ENCODE results near the gene SH3YL1. TPM values are rescaled to one million over a fixed set of nuclear protein-coding genes. Genes with fewer than 3 reads are reported as not detected.
"Not testable (repeated sequence)": the region's sequence is repeated elsewhere in the genome, so short reads cannot be mapped to it uniquely, and the experiment has no call there.

Gene SH3YL1
- total RNA-seq, 2 experiments from 2014 or later = 19.6 to 21.0 TPM

GRCh38 chr2:172120-172519 is 91.7 kb downstream of the SH3YL1 start:
- H3K36me3 Mint-ChIP-seq (ENCODE audit: low read depth); H3K27ac Mint-ChIP-seq; DNase-seq; POLR2A ChIA-PET; H3K9me3 Mint-ChIP-seq; H3K4me3 Mint-ChIP-seq; CTCF ChIA-PET: not testable (repeated sequence)
- peaks cover 22% of the 10 kb centered on the region for H3K4me1 Mint-ChIP-seq
- H3K27me3 Mint-ChIP-seq = peaks cover 11% of the 10 kb centered on the region

GRCh38 chr2:169741-170140 is 94.1 kb downstream of the SH3YL1 start:
- Mint-ChIP-seq H3K9me3 (peaks cover 3% of the 10 kb centered on the region), H3K27ac (no peak overlapping the region), H3K4me1 (no peaks in the 10 kb centered on the region), H3K36me3 (ENCODE audit: low read depth) (no peaks in the 10 kb centered on the region), H3K27me3 (peaks cover 9% of the 10 kb centered on the region), H3K4me3 (no peak overlapping the region)
- DNase-seq = no peak
- ChIA-PET CTCF (no interaction called here), POLR2A (no interaction called here)

Other genes with a start within 250 kb of the SH3YL1 start
- under 1 TPM; 0.21 to 0.22 TPM for gene FAM110C, start 217.5 kb downstream of the SH3YL1 start, total RNA-seq
- gene ACP1, start 915 bp upstream of the SH3YL1 start, total RNA-seq = 10 to 100 TPM; 85.3 to 90.8 TPM
- gene ALKAL2, start 24.1 kb upstream of the SH3YL1 start, total RNA-seq = not detected

Data from activated CD4-positive, alpha-beta T cell treated with anti-CD3 and anti-CD28 coated beads, Interleukin-2, amount 10 ng/mL, durations not matched to agents 7 days and 5 days (primary cell).